ENCODE data around the gene NEK9. TPM values are rescaled to one million over a fixed set of nuclear protein-coding genes. Genes with fewer than 3 reads are reported as not detected.
A peak's percentile ranks its signal among the peaks of the same experiment; 100 is the strongest.

Gene NEK9
- total and polyA plus RNA-seq, 4 donors, result 23.1 to 76.3 (median 53.3) TPM

GRCh38 chr14:75046899-75047298 lies 79.9 kb downstream of the NEK9 start:
- H3K36me3 ChIP-seq (ENCODE audit: control insufficient read depth in 4 of 4, insufficient read depth in 4 of 4, low read length in 4 of 4), result peaks cover 2 to 7% (median 3%) of the 10 kb centered on the region in 4 donors
- H3K27ac ChIP-seq (ENCODE audit: low read depth in 1 of 2, low read length in 1 of 2), result no peak overlapping the region
- 94% methylated on average over 3 of the region's 3 CpGs for WGBS, 2 donors
- peaks cover 6 to 65% (median 10%) of the 10 kb centered on the region in 5 donors for H3K4me1 ChIP-seq (ENCODE audit: control insufficient read depth in 5 of 5, insufficient read depth in 5 of 5, low read length in 5 of 5)
- ATAC-seq (ENCODE audit: insufficient read depth, low FRiP score), result no peak
- no peak for DNase-seq
- no peak for TF ChIP-seq CTCF (IDR thresholded peaks at IDR 0.05; ENCODE audit: control extremely low read depth, extremely low read depth)
- H3K9me3 ChIP-seq (ENCODE audit: control insufficient read depth in 4 of 4, insufficient read depth in 3 of 4, low read length in 3 of 4), result no peaks in the 10 kb centered on the region
- H3K4me3 ChIP-seq, result no peak overlapping the region
- no peaks in the 10 kb centered on the region for H3K27me3 ChIP-seq (ENCODE audit: control insufficient read depth in 3 of 3, insufficient read depth in 3 of 3, low read length in 2 of 3)
- no peak overlapping the region for H3K9ac ChIP-seq (ENCODE audit: insufficient read depth in 1 of 2, low read length in 2 of 2)

GRCh38 chr14:75046275-75046674 lies 80.6 kb downstream of the NEK9 start:
- DNase-seq (no peak), ATAC-seq (ENCODE audit: insufficient read depth, low FRiP score) (no peak)
- 76 to 88% methylated on average over 5 of the region's 5 CpGs for WGBS, 2 donors
- H3K4me1 ChIP-seq (ENCODE audit: control insufficient read depth in 5 of 5, insufficient read depth in 5 of 5, low read length in 5 of 5), result peaks cover 6 to 71% (median 10%) of the 10 kb centered on the region in 5 donors
- H3K4me3 ChIP-seq, result no peak overlapping the region
- H3K9ac ChIP-seq (ENCODE audit: insufficient read depth in 1 of 2, low read length in 2 of 2), result no peak overlapping the region
- H3K27ac ChIP-seq (ENCODE audit: low read depth in 1 of 2, low read length in 1 of 2), result no peak overlapping the region
- no peaks in the 10 kb centered on the region for H3K27me3 ChIP-seq (ENCODE audit: control insufficient read depth in 3 of 3, insufficient read depth in 3 of 3, low read length in 2 of 3)
- H3K36me3 ChIP-seq (ENCODE audit: control insufficient read depth in 4 of 4, insufficient read depth in 4 of 4, low read length in 4 of 4), result peaks cover 2 to 9% (median 3%) of the 10 kb centered on the region in 4 donors
- no peak for TF ChIP-seq CTCF (IDR thresholded peaks at IDR 0.05; ENCODE audit: control extremely low read depth, extremely low read depth)
- H3K9me3 ChIP-seq (ENCODE audit: control insufficient read depth in 4 of 4, insufficient read depth in 3 of 4, low read length in 3 of 4), result no peaks in the 10 kb centered on the region

GRCh38 chr14:75044752-75045151 lies 82.1 kb downstream of the NEK9 start:
- no peak for TF ChIP-seq CTCF (IDR thresholded peaks at IDR 0.05; ENCODE audit: control extremely low read depth, extremely low read depth)
- Histone ChIP-seq H3K4me3 (no peak overlapping the region), H3K4me1 (ENCODE audit: control insufficient read depth in 5 of 5, insufficient read depth in 5 of 5, low read length in 5 of 5) (peaks cover 6 to 68% (median 11%) of the 10 kb centered on the region in 5 donors), H3K27ac (ENCODE audit: low read depth in 1 of 2, low read length in 1 of 2) (no peak overlapping the region), H3K9ac (ENCODE audit: insufficient read depth in 1 of 2, low read length in 2 of 2) (no peak overlapping the region), H3K27me3 (ENCODE audit: control insufficient read depth in 3 of 3, insufficient read depth in 3 of 3, low read length in 2 of 3) (no peaks in the 10 kb centered on the region), H3K9me3 (ENCODE audit: control insufficient read depth in 4 of 4, insufficient read depth in 3 of 4, low read length in 3 of 4) (no peaks in the 10 kb centered on the region), H3K36me3 (ENCODE audit: control insufficient read depth in 4 of 4, insufficient read depth in 4 of 4, low read length in 4 of 4) (peaks cover 2 to 11% (median 4%) of the 10 kb centered on the region in 4 donors)
- WGBS, 2 donors, result 63 to 70% methylated on average over 8 of the region's 8 CpGs
- ATAC-seq (ENCODE audit: insufficient read depth, low FRiP score) (no peak), DNase-seq (peak; percentile 64 to 95 (median 94))

- H3K9ac ChIP-seq (ENCODE audit: insufficient read depth in 1 of 2, low read length in 2 of 2), result peak overlapping the region in 1 of 2 donors; percentile 27
- ATAC-seq (ENCODE audit: insufficient read depth, low FRiP score), result no peak
- H3K36me3 ChIP-seq (ENCODE audit: control insufficient read depth in 4 of 4, insufficient read depth in 4 of 4, low read length in 4 of 4), result peaks cover 2 to 10% (median 4%) of the 10 kb centered on the region in 4 donors
- peak in 2 of 3 donors; percentile 82 to 88 for DNase-seq
- WGBS, 2 donors, result 4 to 5% methylated on average over 2 of the region's 2 CpGs
- H3K4me1 ChIP-seq (ENCODE audit: control insufficient read depth in 5 of 5, insufficient read depth in 5 of 5, low read length in 5 of 5), result peaks cover 6 to 64% (median 11%) of the 10 kb centered on the region in 5 donors
- H3K27me3 ChIP-seq (ENCODE audit: control insufficient read depth in 3 of 3, insufficient read depth in 3 of 3, low read length in 2 of 3), result no peaks in the 10 kb centered on the region
- no peak overlapping the region for H3K4me3 ChIP-seq
- no peaks in the 10 kb centered on the region for H3K9me3 ChIP-seq (ENCODE audit: control insufficient read depth in 4 of 4, insufficient read depth in 3 of 4, low read length in 3 of 4)
- H3K27ac ChIP-seq (ENCODE audit: low read depth in 1 of 2, low read length in 1 of 2), result no peak overlapping the region
- TF ChIP-seq CTCF (IDR thresholded peaks at IDR 0.05; ENCODE audit: control extremely low read depth, extremely low read depth), result no peak
Measured at GRCh38 chr14:75044322-75044721, 82.5 kb downstream of the NEK9 start.

All from lung (tissue), 12 donors.